T-helper 2 cell treated with Interferon-gamma antibody and Interleukin-4, amounts not matched to agents 5 μg/mL and 100 μg/mL, for 36 hours (primary cell): ENCODE results near the gene DOK4.
A peak's percentile ranks its signal among the peaks of the same experiment; 100 is the strongest.

Experiments
- DNase-seq: peaks from one replicate; pipeline ENCODE4 v3.0.0; 2021; ENCODE audit warnings: low spot score
- H3K27ac Mint-ChIP-seq: one replicate; pipeline ENCODE4 v1.8.0; 2021; ENCODE audit warnings: mild to moderate bottlenecking, mixed read lengths
- H3K27me3 Mint-ChIP-seq: one replicate; pipeline ENCODE4 v1.8.0; 2021; ENCODE audit warnings: low read depth, mixed read lengths
- H3K36me3 Mint-ChIP-seq: one replicate; pipeline ENCODE4 v1.8.0; 2021; ENCODE audit warnings: low read depth, mixed read lengths
- H3K4me1 Mint-ChIP-seq: one replicate; pipeline ENCODE4 v1.8.0; 2021; ENCODE audit warnings: low read depth, mixed read lengths
- H3K4me3 Mint-ChIP-seq: one replicate; pipeline ENCODE4 v1.8.0; 2022; ENCODE audit warnings: mild to moderate bottlenecking, moderate library complexity, mixed read lengths
- H3K9me3 Mint-ChIP-seq: one replicate; pipeline ENCODE4 v1.8.0; 2021; ENCODE audit warnings: mixed read lengths

DOK4 gene

DNA sequence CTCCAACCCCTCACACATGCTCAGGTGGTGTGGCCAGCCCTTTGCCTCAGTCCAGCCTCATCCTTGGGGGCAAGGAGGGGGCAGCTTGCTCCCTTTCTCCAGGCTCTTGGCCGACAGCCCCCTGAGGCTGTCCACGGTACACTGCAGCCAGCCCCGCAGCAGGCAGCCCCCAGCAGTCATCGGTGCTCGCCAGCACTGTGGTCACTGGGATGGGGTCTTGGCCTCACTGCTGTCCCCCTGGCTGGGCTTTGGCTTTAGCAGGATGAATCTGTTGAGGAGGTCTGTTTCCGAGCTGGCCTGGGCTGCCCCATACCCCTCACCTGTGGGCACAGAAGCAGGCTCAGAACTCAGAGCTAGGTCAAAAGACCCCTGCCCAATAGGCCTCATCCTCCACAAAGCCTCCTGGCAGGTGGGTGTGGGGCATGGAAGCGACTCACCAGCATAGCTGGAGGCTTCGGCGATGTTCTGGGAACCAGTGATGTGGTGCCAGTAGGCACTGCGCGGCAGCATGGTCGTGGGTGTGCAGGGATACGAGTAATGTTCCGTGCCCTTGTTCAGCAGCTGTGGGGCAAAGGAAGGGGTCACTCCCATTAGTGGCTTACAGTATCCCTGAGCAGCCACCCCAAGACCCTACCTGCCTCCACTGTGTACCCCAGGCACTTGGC, 13.0 kb downstream of the DOK4 start:
- Mint-ChIP-seq H3K27ac (no peak overlapping the region), H3K9me3 (no peaks in the 10 kb centered on the region), H3K36me3 (peaks cover 20% of the 10 kb centered on the region), H3K4me1 (peaks cover 9% of the 10 kb centered on the region), H3K4me3 (no peak overlapping the region), H3K27me3 (no peaks in the 10 kb centered on the region)
- DNase-seq = no peak

DNA sequence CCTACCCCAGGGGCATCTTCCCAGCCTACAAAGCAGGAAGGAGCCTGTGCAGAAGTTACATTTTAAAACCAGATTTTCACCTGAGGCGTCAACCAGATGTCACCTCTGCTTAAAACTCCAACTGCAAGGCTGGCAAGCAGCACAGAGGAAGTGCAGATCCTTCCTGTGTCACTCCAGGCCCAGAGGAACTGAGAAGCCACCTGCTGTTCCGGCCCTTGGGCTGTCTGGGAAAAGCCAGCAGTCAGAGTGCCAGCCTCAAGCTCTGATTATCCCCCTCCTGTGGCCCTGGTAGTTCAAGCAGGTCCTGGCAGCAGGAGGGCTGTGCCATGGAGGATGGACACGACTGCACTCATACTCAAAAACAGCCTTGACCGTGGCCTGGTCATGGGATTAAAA, 13.6 kb downstream of the DOK4 start:
- Mint-ChIP-seq H3K36me3 (peaks cover 24% of the 10 kb centered on the region), H3K4me1 (peaks cover 9% of the 10 kb centered on the region), H3K27me3 (no peaks in the 10 kb centered on the region), H3K9me3 (no peaks in the 10 kb centered on the region), H3K27ac (peak overlapping the region; percentile 20), H3K4me3 (no peak overlapping the region)
- DNase-seq = no peak

GRCh38 chr16:57471852-57472664, 14.2 kb downstream of the DOK4 start:
- Mint-ChIP-seq H3K4me1 (peaks cover 9% of the 10 kb centered on the region), H3K27ac (no peak overlapping the region), H3K36me3 (peaks cover 25% of the 10 kb centered on the region), H3K9me3 (no peaks in the 10 kb centered on the region), H3K4me3 (no peak overlapping the region), H3K27me3 (no peaks in the 10 kb centered on the region)
- no peak for DNase-seq

DNA sequence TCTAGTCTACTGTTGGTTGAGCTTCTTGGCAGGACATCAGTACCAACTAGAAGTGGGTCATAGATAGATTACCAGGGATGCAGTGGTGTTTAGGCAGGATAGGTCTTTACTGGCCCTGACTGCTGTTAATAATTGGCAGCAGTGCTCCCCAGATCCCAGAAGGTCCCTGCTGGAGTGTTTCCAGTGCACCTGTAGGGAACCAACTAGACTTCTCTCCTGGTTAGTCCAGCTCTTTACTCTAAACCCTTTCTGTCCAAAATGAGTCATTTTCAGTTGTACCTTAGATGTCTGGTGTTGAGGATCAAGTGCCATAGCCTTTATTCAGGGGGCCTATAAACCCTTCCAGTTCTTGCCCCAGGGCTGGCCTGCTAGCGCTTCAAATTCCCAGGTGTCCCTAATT, 15.1 kb downstream of the DOK4 start:
- Mint-ChIP-seq H3K9me3 (no peaks in the 10 kb centered on the region), H3K27ac (no peak overlapping the region), H3K4me3 (no peak overlapping the region), H3K36me3 (peaks cover 27% of the 10 kb centered on the region), H3K4me1 (peaks cover 5% of the 10 kb centered on the region), H3K27me3 (no peaks in the 10 kb centered on the region)
- no peak for DNase-seq

- Mint-ChIP-seq H3K27ac (no peak overlapping the region), H3K27me3 (no peaks in the 10 kb centered on the region), H3K9me3 (no peaks in the 10 kb centered on the region), H3K36me3 (peaks cover 30% of the 10 kb centered on the region), H3K4me3 (no peak overlapping the region), H3K4me1 (peaks cover 1% of the 10 kb centered on the region)
- DNase-seq = no peak
Measured at GRCh38 chr16:57470711-57471110, 15.6 kb downstream of the DOK4 start.

- no peak for DNase-seq
- no peak overlapping the region for H3K4me3 Mint-ChIP-seq
- H3K27me3 Mint-ChIP-seq = no peaks in the 10 kb centered on the region
- no peaks in the 10 kb centered on the region for H3K4me1 Mint-ChIP-seq
- no peaks in the 10 kb centered on the region for H3K9me3 Mint-ChIP-seq
- peaks cover 34% of the 10 kb centered on the region for H3K36me3 Mint-ChIP-seq
- H3K27ac Mint-ChIP-seq = no peak overlapping the region
Measured at GRCh38 chr16:57469917-57470470, 16.3 kb downstream of the DOK4 start.

DNA sequence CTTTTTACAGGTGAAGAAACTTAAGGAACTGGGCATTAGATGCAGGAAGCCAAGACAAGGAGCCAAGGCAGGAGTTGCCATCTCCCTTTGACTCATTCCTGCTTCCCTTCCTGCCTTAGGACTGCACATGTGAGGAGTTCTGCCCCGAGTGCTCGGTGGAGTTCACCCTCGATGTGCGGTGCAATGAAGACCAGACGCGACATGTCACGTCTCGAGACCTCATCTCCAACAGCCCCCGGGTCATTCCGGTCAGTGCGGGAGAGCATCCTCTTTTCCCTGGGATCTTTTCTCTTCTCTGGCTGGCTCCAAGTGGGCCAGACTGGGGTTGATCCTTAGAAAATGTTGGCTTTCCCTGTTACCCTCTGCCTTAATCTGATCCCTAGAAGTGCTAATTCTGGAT, 17.2 kb downstream of the DOK4 start:
- peaks cover 39% of the 10 kb centered on the region for H3K36me3 Mint-ChIP-seq

DNA sequence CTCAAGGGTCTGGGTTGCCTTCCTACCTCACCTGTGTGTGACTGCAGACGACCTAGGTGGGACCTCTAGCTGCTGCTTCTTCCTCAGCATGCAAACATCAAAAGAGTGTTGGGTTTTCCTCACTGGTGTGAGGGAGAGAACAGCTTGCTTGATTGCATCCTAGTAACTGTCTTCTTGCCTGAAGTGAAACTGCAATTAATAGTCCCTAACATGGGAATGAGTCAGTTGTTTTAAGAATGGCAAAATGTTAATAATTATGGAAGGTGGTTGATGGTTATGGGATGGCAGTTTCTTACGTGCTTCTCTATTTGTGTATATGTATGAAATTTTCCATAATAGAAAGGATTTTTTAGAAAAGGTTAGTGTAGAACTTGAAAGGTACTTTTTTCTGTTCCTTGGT, 17.9 kb downstream of the DOK4 start:
- no peaks in the 10 kb centered on the region for H3K27me3 Mint-ChIP-seq
- no peak overlapping the region for H3K4me3 Mint-ChIP-seq
- DNase-seq = no peak
- H3K27ac Mint-ChIP-seq = no peak overlapping the region
- H3K4me1 Mint-ChIP-seq = peaks cover 8% of the 10 kb centered on the region
- no peaks in the 10 kb centered on the region for H3K9me3 Mint-ChIP-seq
- H3K36me3 Mint-ChIP-seq = peaks cover 40% of the 10 kb centered on the region

More for the DNA sequence above, 17.2 kb downstream of the DOK4 start:
- no peaks in the 10 kb centered on the region for H3K9me3 Mint-ChIP-seq
- no peak for DNase-seq
- H3K27me3 Mint-ChIP-seq = no peaks in the 10 kb centered on the region
- peaks cover 6% of the 10 kb centered on the region for H3K4me1 Mint-ChIP-seq
- no peak overlapping the region for H3K27ac Mint-ChIP-seq
- no peak overlapping the region for H3K4me3 Mint-ChIP-seq

DNA sequence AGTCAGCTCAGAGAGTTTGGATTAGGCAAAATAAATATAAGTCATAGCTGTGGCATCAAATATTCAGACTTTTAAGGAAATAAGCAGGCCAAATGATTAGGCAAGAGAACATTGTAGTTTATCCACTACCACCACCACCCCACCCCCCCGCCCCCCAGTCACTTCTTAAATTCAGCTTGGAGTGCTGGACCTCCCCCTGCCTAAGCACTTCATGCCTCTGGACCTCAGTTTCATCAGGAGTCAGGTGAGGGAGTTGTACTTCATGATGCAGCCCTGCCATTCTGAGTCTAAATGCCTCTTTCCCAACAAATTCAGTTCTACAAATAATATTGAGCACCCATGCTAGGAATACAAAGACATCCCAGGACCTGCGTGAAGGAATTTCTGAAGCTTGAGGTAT, 21.8 kb downstream of the DOK4 start:
- H3K27ac Mint-ChIP-seq = peak overlapping the region; percentile 32

DNA sequence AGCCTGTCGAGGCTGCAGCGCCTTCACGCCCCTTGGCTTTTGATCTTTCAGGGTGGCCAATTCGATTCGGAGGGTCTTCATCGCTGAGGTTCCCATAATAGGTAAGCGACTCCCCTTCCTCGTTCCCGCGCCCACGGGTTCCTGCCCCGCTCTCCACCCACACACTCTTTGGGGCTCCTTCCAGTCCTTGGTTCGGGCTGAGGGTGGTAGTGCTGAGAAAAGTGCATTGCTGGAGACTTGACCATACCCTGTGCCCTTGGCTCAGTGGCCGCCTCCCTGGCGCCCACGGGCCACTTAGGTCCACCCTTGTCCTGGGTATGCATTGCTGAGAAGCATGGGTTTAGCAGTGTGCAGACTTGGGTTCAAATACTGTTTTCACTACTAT, 23.3 kb downstream of the DOK4 start:
- Mint-ChIP-seq H3K27ac (peak overlapping the region; percentile 99), H3K4me3 (peak overlapping the region; percentile 100), H3K36me3 (peaks cover 31% of the 10 kb centered on the region), H3K4me1 (peaks cover 11% of the 10 kb centered on the region), H3K27me3 (no peaks in the 10 kb centered on the region), H3K9me3 (no peaks in the 10 kb centered on the region)
- DNase-seq = no peak

More for the DNA sequence above, 21.8 kb downstream of the DOK4 start:
- H3K4me3 Mint-ChIP-seq = no peak overlapping the region
- DNase-seq = no peak
- peaks cover 11% of the 10 kb centered on the region for H3K4me1 Mint-ChIP-seq
- no peaks in the 10 kb centered on the region for H3K27me3 Mint-ChIP-seq
- H3K36me3 Mint-ChIP-seq = peaks cover 36% of the 10 kb centered on the region
- H3K9me3 Mint-ChIP-seq = no peaks in the 10 kb centered on the region

DNA sequence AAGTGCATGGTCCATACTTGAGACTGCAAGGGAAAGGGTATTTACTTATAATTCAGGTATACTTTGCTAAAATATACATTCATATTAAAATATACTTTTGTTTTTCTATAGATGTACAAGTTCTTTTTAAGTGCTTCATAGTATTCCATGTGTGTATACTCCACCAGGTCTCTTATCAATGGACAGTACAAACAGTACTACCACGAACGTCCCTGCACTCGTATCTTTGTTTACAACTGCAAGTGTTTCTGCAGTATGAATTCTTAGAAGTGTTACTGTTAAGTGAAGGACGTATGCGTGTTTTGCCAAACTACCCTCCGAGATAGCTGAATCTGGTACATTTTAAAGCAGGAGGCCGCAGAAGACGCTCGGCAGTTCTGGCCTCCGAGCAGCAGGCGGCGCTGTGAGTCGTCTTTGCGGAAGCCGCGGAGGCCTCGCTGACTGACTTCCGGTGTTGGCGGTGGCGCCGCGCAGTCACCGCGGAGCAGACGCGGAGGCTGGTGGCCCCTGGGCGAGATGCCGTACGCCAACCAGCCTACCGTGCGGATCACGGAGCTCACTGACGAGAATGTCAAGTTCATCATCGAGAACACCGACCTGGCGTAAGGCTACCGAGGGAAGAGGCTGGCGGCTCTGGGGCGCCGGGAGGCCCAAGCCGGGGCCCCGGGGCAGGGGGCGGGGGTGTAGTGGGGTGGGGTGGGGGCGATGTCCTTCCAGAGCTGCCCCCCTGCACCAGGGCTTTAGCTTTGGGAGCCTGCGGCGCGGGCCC, 23.9 kb downstream of the DOK4 start, which contains the start of gene POLR2C:
Gene POLR2C, plus strand, starts transcription at position 471 of the 769 bp plus-strand sequence. Its CDS starts 46 bp downstream, at position 517.
- Mint-ChIP-seq H3K27me3 (no peaks in the 10 kb centered on the region), H3K4me3 (peak within 1 kb of the TSS; percentile 100), H3K27ac (peak within 1 kb of the TSS; percentile 99), H3K4me1 (peaks cover 11% of the 10 kb centered on the region), H3K9me3 (no peaks in the 10 kb centered on the region), H3K36me3 (peaks cover 28% of the 10 kb centered on the region)
- DNase-seq = peak; percentile 92

- peaks cover 13% of the 10 kb centered on the region for H3K4me1 Mint-ChIP-seq
- no peak for DNase-seq
- peaks cover 29% of the 10 kb centered on the region for H3K36me3 Mint-ChIP-seq
- H3K4me3 Mint-ChIP-seq = no peak overlapping the region
- no peak overlapping the region for H3K27ac Mint-ChIP-seq
- H3K27me3 Mint-ChIP-seq = no peaks in the 10 kb centered on the region
- no peaks in the 10 kb centered on the region for H3K9me3 Mint-ChIP-seq
Measured at GRCh38 chr16:57452021-57452420, 34.3 kb downstream of the DOK4 start.

- Mint-ChIP-seq H3K27ac (peak within 1 kb of the TSS; percentile 89), H3K27me3 (no peaks in the 10 kb centered on the region), H3K4me3 (peak within 1 kb of the TSS; percentile 97), H3K9me3 (no peaks in the 10 kb centered on the region), H3K4me1 (peaks cover 22% of the 10 kb centered on the region), H3K36me3 (peaks cover 14% of the 10 kb centered on the region)
- DNase-seq = peak; percentile 89
Measured at GRCh38 chr16:57447186-57447962, 38.9 kb downstream of the DOK4 start, which contains the start of the genes CIAPIN1 and COQ9. CIAPIN1 (minus strand) TSS chr16:57447385; CDS start chr16:57440928, 6,457 bp downstream. COQ9 (plus strand) TSS chr16:57447479; CDS start chr16:57447506, 27 bp downstream.
